ENCODE data around the gene CALHM2. TPM values are rescaled to one million over a fixed set of nuclear protein-coding genes. Genes with fewer than 3 reads are reported as not detected.

CALHM2 gene
- total RNA-seq, 2 experiments from 2014 or later, result 8.3 to 9.5 TPM

- Mint-ChIP-seq H3K36me3 (ENCODE audit: low read depth) (no peaks in the 10 kb centered on the region), H3K9me3 (no peaks in the 10 kb centered on the region), H3K27me3 (ENCODE audit: low read depth) (no peaks in the 10 kb centered on the region), H3K27ac (no peak overlapping the region), H3K4me3 (no peak overlapping the region), H3K4me1 (ENCODE audit: low read depth) (peaks cover 10% of the 10 kb centered on the region)
- CTCF ChIA-PET, result interaction anchor here (0.6 to 1.3 kb wide), 2 partner anchors 19 to 25 kb away, joined by 3 read pairs; no protein-coding TSS in a partner anchor
- intact Hi-C loops (cut with micrococcal nuclease), result no loop called here
- no peak for DNase-seq
Observed at GRCh38 chr10:103456074-103456660, 4.0 kb upstream of the CALHM2 start.

GRCh38 chr10:103455235-103455634 lies 3.1 kb upstream of the CALHM2 start:
- Mint-ChIP-seq H3K36me3 (ENCODE audit: low read depth) (no peaks in the 10 kb centered on the region), H3K9me3 (no peaks in the 10 kb centered on the region), H3K4me3 (no peak overlapping the region), H3K27ac (no peak overlapping the region), H3K27me3 (ENCODE audit: low read depth) (no peaks in the 10 kb centered on the region), H3K4me1 (ENCODE audit: low read depth) (peaks cover 20% of the 10 kb centered on the region)
- intact Hi-C loops (cut with micrococcal nuclease), result no loop called here
- CTCF ChIA-PET, result interaction anchor here (0.6 to 1.3 kb wide), 3 partner anchors 20 to 31 kb away, joined by 3 read pairs; no protein-coding TSS in a partner anchor
- DNase-seq, result no peak

- Mint-ChIP-seq H3K9me3 (no peaks in the 10 kb centered on the region), H3K36me3 (ENCODE audit: low read depth) (no peaks in the 10 kb centered on the region), H3K27me3 (ENCODE audit: low read depth) (no peaks in the 10 kb centered on the region), H3K4me3 (no peak overlapping the region), H3K4me1 (ENCODE audit: low read depth) (peaks cover 26% of the 10 kb centered on the region), H3K27ac (no peak overlapping the region)
- no peak for DNase-seq
- intact Hi-C loops (cut with micrococcal nuclease), result no loop called here
- CTCF ChIA-PET, result no interaction called here
Observed at GRCh38 chr10:103454026-103454425, 1.9 kb upstream of the CALHM2 start.

- intact Hi-C loops (cut with micrococcal nuclease), result loop anchor here (1.0 kb wide), 2 partner anchors 19 to 30 kb away; no protein-coding TSS in a partner anchor
Observed at GRCh38 chr10:103452506-103453230, 498 bp upstream of the CALHM2 start.

GRCh38 chr10:103451091-103451813 lies 918 bp downstream of the CALHM2 start:
- peak overlapping the region; percentile 80 for H3K4me3 Mint-ChIP-seq
- intact Hi-C loops (cut with micrococcal nuclease), result loop anchor here (2.0 kb wide), 1 partner anchor 54 kb away; the partner anchor contains the start of genes ATP5MK and PDCD11
- H3K4me1 Mint-ChIP-seq (ENCODE audit: low read depth), result peaks cover 35% of the 10 kb centered on the region
- DNase-seq, result peak; percentile 67
- H3K36me3 Mint-ChIP-seq (ENCODE audit: low read depth), result peaks cover 10% of the 10 kb centered on the region
- H3K27me3 Mint-ChIP-seq (ENCODE audit: low read depth), result no peaks in the 10 kb centered on the region
- peak overlapping the region; percentile 36 for H3K27ac Mint-ChIP-seq
- no peaks in the 10 kb centered on the region for H3K9me3 Mint-ChIP-seq
- CTCF ChIA-PET, result interaction anchor here (0.6 to 1.4 kb wide), 6 partner anchors 32 to 482 kb away, joined by 3 to 4 read pairs (median 3); no protein-coding TSS in a partner anchor

More at GRCh38 chr10:103452506-103453230, 498 bp upstream of the CALHM2 start:
- Mint-ChIP-seq H3K27ac (no peak overlapping the region), H3K36me3 (ENCODE audit: low read depth) (peaks cover 5% of the 10 kb centered on the region), H3K4me3 (peak overlapping the region; percentile 80), H3K4me1 (ENCODE audit: low read depth) (peaks cover 33% of the 10 kb centered on the region), H3K27me3 (ENCODE audit: low read depth) (no peaks in the 10 kb centered on the region), H3K9me3 (no peaks in the 10 kb centered on the region)
- CTCF ChIA-PET, result interaction anchor here (0.7 to 1.4 kb wide), 5 partner anchors 17 to 32 kb away, joined by 3 to 4 read pairs (median 3); no protein-coding TSS in a partner anchor
- no peak for DNase-seq

GRCh38 chr10:103450201-103450695 lies 1.9 kb downstream of the CALHM2 start:
- no peaks in the 10 kb centered on the region for H3K9me3 Mint-ChIP-seq
- no peaks in the 10 kb centered on the region for H3K27me3 Mint-ChIP-seq (ENCODE audit: low read depth)
- H3K4me3 Mint-ChIP-seq, result no peak overlapping the region
- intact Hi-C loops (cut with micrococcal nuclease), result loop anchor here (2.0 kb wide), 1 partner anchor 53 kb away; the partner anchor contains the start of genes ATP5MK and PDCD11
- H3K27ac Mint-ChIP-seq, result no peak overlapping the region
- CTCF ChIA-PET, result no interaction called here
- peaks cover 35% of the 10 kb centered on the region for H3K4me1 Mint-ChIP-seq (ENCODE audit: low read depth)
- DNase-seq, result no peak
- peaks cover 13% of the 10 kb centered on the region for H3K36me3 Mint-ChIP-seq (ENCODE audit: low read depth)

GRCh38 chr10:103449208-103450144 lies 2.7 kb downstream of the CALHM2 start:
- Mint-ChIP-seq H3K4me3 (no peak overlapping the region), H3K27me3 (ENCODE audit: low read depth) (no peaks in the 10 kb centered on the region), H3K36me3 (ENCODE audit: low read depth) (peaks cover 17% of the 10 kb centered on the region), H3K4me1 (ENCODE audit: low read depth) (peaks cover 35% of the 10 kb centered on the region), H3K9me3 (no peaks in the 10 kb centered on the region), H3K27ac (no peak overlapping the region)
- intact Hi-C loops (cut with micrococcal nuclease), result loop anchor here (2.0 kb wide), 1 partner anchor 53 kb away; the partner anchor contains the start of genes ATP5MK and PDCD11
- DNase-seq, result no peak
- CTCF ChIA-PET, result interaction anchor here (0.6 kb wide), 1 partner anchor 81 kb away, joined by 4 read pairs; no protein-coding TSS in a partner anchor

GRCh38 chr10:103448746-103449145 lies 3.4 kb downstream of the CALHM2 start:
- H3K4me3 Mint-ChIP-seq, result no peak overlapping the region
- peaks cover 23% of the 10 kb centered on the region for H3K36me3 Mint-ChIP-seq (ENCODE audit: low read depth)
- H3K27me3 Mint-ChIP-seq (ENCODE audit: low read depth), result no peaks in the 10 kb centered on the region
- no peaks in the 10 kb centered on the region for H3K9me3 Mint-ChIP-seq
- intact Hi-C loops (cut with micrococcal nuclease), result no loop called here
- CTCF ChIA-PET, result interaction anchor here (0.6 kb wide), 1 partner anchor 80 kb away, joined by 4 read pairs; no protein-coding TSS in a partner anchor
- H3K27ac Mint-ChIP-seq, result peak overlapping the region; percentile 9
- H3K4me1 Mint-ChIP-seq (ENCODE audit: low read depth), result peaks cover 35% of the 10 kb centered on the region
- no peak for DNase-seq

- Mint-ChIP-seq H3K4me3 (no peak overlapping the region), H3K27ac (no peak overlapping the region), H3K36me3 (ENCODE audit: low read depth) (peaks cover 28% of the 10 kb centered on the region), H3K27me3 (ENCODE audit: low read depth) (no peaks in the 10 kb centered on the region), H3K9me3 (no peaks in the 10 kb centered on the region), H3K4me1 (ENCODE audit: low read depth) (peaks cover 28% of the 10 kb centered on the region)
- DNase-seq, result no peak
- intact Hi-C loops (cut with micrococcal nuclease), result no loop called here
- CTCF ChIA-PET, result no interaction called here
Observed at GRCh38 chr10:103447187-103447586, 5.0 kb downstream of the CALHM2 start.

GRCh38 chr10:103445767-103446567 lies 6.2 kb downstream of the CALHM2 start:
- H3K4me1 Mint-ChIP-seq (ENCODE audit: low read depth), result peaks cover 23% of the 10 kb centered on the region
- H3K36me3 Mint-ChIP-seq (ENCODE audit: low read depth), result peaks cover 35% of the 10 kb centered on the region
- H3K27ac Mint-ChIP-seq, result no peak overlapping the region
- CTCF ChIA-PET, result no interaction called here
- no peaks in the 10 kb centered on the region for H3K9me3 Mint-ChIP-seq
- no peak for DNase-seq
- no peaks in the 10 kb centered on the region for H3K27me3 Mint-ChIP-seq (ENCODE audit: low read depth)
- no peak overlapping the region for H3K4me3 Mint-ChIP-seq
- intact Hi-C loops (cut with micrococcal nuclease), result no loop called here

- Mint-ChIP-seq H3K36me3 (ENCODE audit: low read depth) (peaks cover 38% of the 10 kb centered on the region), H3K9me3 (no peaks in the 10 kb centered on the region), H3K4me3 (no peak overlapping the region), H3K27me3 (ENCODE audit: low read depth) (no peaks in the 10 kb centered on the region), H3K4me1 (ENCODE audit: low read depth) (peaks cover 17% of the 10 kb centered on the region), H3K27ac (no peak overlapping the region)
- CTCF ChIA-PET, result no interaction called here
- intact Hi-C loops (cut with micrococcal nuclease), result no loop called here
- DNase-seq, result no peak
Observed at GRCh38 chr10:103445366-103445765, 6.8 kb downstream of the CALHM2 start.

All from activated naive CD4-positive, alpha-beta T cell treated with anti-CD3 and anti-CD28 coated beads for 36 hours (primary cell).